Calu3 (cell line): ENCODE data around the gene PKHD1. TPM values are rescaled to one million over a fixed set of nuclear protein-coding genes. Genes with fewer than 3 reads are reported as not detected.

Source experiments
- BruUV-seq: library from RNA; stranded (reverse); fragments of 400-500 nt; replicated peaks from 2 replicates; lab custom pipeline; 2021; lab: Mats Ljungman, UMichigan
- CTCF ChIA-PET: fragments of 300-600 bp; sonication (Branson Sonifier 250); formaldehyde crosslinking; loops from one replicate; lab custom pipeline; 2022; ENCODE audit warnings: antibody characterized with exemption; lab: Charles Lee
- DNase-seq: peaks from one replicate; pipeline ENCODE4 v3.0.0; 2022
- H3K27ac Mint-ChIP-seq: one replicate; pipeline ENCODE4 v1.8.0; 2022; ENCODE audit warnings: mixed read lengths; ENCODE audit not compliant: unreplicated experiment
- H3K27me3 Mint-ChIP-seq: one replicate; pipeline ENCODE4 v1.8.0; 2022; ENCODE audit warnings: mixed read lengths; ENCODE audit not compliant: unreplicated experiment
- H3K36me3 Mint-ChIP-seq: one replicate; pipeline ENCODE4 v1.8.0; 2022; ENCODE audit warnings: mild to moderate bottlenecking, moderate library complexity, mixed read lengths; ENCODE audit not compliant: insufficient read depth, unreplicated experiment
- H3K4me1 Mint-ChIP-seq: one replicate; pipeline ENCODE4 v1.8.0; 2022; ENCODE audit warnings: mild to moderate bottlenecking, low read depth, mixed read lengths; ENCODE audit not compliant: unreplicated experiment
- H3K4me3 Mint-ChIP-seq: one replicate; pipeline ENCODE4 v1.8.0; 2022; ENCODE audit warnings: mild to moderate bottlenecking, low read depth, moderate library complexity, mixed read lengths; ENCODE audit not compliant: unreplicated experiment
- H3K9me3 Mint-ChIP-seq: one replicate; pipeline ENCODE4 v1.8.0; 2022; ENCODE audit warnings: low read depth, mixed read lengths; ENCODE audit not compliant: unreplicated experiment
- CTCF ChIP-seq: fragments of 200-600 bp; IDR thresholded peaks from one replicate; pipeline ENCODE4 v1.8.0; 2022; ENCODE audit warnings: antibody characterized with exemption; ENCODE audit not compliant: unreplicated experiment
- intact Hi-C: fragments of 100-400 bp; cut with micrococcal nuclease; formaldehyde crosslinking; loops from one replicate; pipeline ENCODE4 v1.10.0; 2022; ENCODE audit not compliant: unreplicated experiment
- total RNA-seq: library from RNA; stranded (reverse); gene quantifications from 2 replicates; pipeline ENCODE4 v1.2.3, GENCODE V29; 2022

The PKHD1 gene
- total RNA-seq, 1 experiment from 2014 or later: 25.2 TPM

GRCh38 chr6:51817832-51818231 lies 269.6 kb downstream of the PKHD1 start:
- no TSS peak for BruUV-seq
- CTCF ChIA-PET: no interaction called here
- Mint-ChIP-seq H3K27me3 (no peaks in the 10 kb centered on the region), H3K9me3 (no peaks in the 10 kb centered on the region), H3K36me3 (peaks cover 3% of the 10 kb centered on the region), H3K4me1 (no peaks in the 10 kb centered on the region), H3K27ac (no peak overlapping the region), H3K4me3 (no peak overlapping the region)
- intact Hi-C loops: no loop called here
- no peak for DNase-seq
- TF ChIP-seq CTCF: no peak

- no peaks in the 10 kb centered on the region for H3K9me3 Mint-ChIP-seq
- CTCF ChIA-PET: no interaction called here
- H3K27ac Mint-ChIP-seq: no peak overlapping the region
Observed at GRCh38 chr6:51814418-51814817, 273.0 kb downstream of the PKHD1 start.

GRCh38 chr6:51813904-51814303 lies 273.5 kb downstream of the PKHD1 start:
- no peak overlapping the region for H3K27ac Mint-ChIP-seq
- H3K36me3 Mint-ChIP-seq: peaks cover 5% of the 10 kb centered on the region
- no peaks in the 10 kb centered on the region for H3K4me1 Mint-ChIP-seq
- intact Hi-C loops: no loop called here
- H3K27me3 Mint-ChIP-seq: no peaks in the 10 kb centered on the region
- no peak for TF ChIP-seq CTCF
- BruUV-seq: no TSS peak
- no peaks in the 10 kb centered on the region for H3K9me3 Mint-ChIP-seq
- CTCF ChIA-PET: no interaction called here
- H3K4me3 Mint-ChIP-seq: no peak overlapping the region
- DNase-seq: no peak

More at GRCh38 chr6:51814418-51814817, 273.0 kb downstream of the PKHD1 start:
- TF ChIP-seq CTCF: no peak
- no TSS peak for BruUV-seq
- Mint-ChIP-seq H3K4me3 (no peak overlapping the region), H3K36me3 (peaks cover 5% of the 10 kb centered on the region), H3K4me1 (no peaks in the 10 kb centered on the region), H3K27me3 (no peaks in the 10 kb centered on the region)
- no peak for DNase-seq
- intact Hi-C loops: no loop called here

DNA sequence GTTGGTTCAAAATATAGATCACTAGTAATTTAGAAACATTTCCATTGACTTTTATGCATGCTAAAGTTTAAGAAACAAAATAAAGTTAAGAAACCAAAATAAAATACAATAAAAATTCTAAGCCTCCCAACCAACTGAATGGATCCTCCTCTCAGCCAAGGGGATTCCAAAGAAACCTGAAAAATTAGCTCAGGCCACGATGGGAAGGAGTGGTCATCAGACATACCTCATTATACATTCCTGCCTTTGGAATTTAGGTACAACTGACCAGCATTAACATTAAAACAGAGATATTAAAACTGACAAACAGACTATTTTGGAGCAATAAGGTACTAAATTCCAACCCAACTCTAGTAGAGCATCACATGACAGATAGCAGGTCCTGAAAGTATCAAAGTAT lies 275.2 kb downstream of the PKHD1 start:
- CTCF ChIA-PET: no interaction called here
- DNase-seq: no peak
- BruUV-seq: no TSS peak
- no peak overlapping the region for H3K4me3 Mint-ChIP-seq
- no peaks in the 10 kb centered on the region for H3K27me3 Mint-ChIP-seq
- H3K36me3 Mint-ChIP-seq: peaks cover 11% of the 10 kb centered on the region
- H3K27ac Mint-ChIP-seq: no peak overlapping the region
- TF ChIP-seq CTCF: no peak
- intact Hi-C loops: no loop called here
- no peaks in the 10 kb centered on the region for H3K9me3 Mint-ChIP-seq
- no peaks in the 10 kb centered on the region for H3K4me1 Mint-ChIP-seq
